Hippocampal formation (tissue), 2 donors: Measurements from ENCODE around the gene ORC5.
A peak's percentile ranks its signal among the peaks of the same experiment; 100 is the strongest.
"Not testable (repeated sequence)": the region's sequence is repeated elsewhere in the genome, so short reads cannot be mapped to it uniquely, and the experiment has no call there.

Experiments
- DNase-seq, 2 donors: peaks; one replicate each; lab custom pipeline; 2025; lab: John Stamatoyannopoulos, UW

ORC5 gene

DNA sequence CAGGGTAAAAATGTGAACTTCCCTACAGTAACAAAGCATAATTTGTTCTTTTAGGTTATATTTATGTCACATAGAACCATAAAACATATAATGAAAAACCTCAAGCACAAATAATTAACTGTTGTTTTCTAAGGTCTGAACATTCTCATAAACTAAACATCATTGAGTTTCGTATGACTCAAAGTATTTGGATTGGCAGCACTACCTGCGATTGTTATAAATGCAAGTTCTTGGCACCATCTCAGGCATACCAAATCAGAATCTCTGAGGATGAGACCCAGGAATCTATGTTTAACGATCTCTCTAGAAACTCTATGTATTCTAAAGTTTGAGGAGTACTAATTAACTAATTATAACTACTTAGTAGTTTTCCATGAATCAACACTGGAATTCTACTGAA lies 22.5 kb downstream of the ORC5 start:
- no peak for DNase-seq

DNA sequence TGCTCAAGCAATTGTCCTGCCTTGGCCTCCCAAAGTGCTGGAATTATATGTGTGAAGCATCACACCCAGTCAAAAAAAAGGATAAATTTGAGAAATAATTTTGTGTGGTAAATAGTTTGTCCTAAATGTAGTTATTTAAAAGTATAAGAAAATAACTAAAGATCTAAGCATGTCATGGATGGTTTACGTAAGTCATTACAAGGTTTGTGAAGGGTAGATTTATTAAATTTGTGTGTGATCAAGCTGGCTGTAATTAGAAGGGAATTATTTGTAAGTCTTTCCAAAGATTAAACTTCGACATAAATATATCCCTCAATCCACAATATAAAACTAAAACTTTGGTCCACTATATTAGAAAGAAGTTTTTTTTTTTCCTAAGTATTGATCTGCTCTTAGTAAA lies 28.6 kb downstream of the ORC5 start:
- DNase-seq = no peak

GRCh38 chr7:104177565-104178083 lies 30.2 kb downstream of the ORC5 start:
- DNase-seq = not testable (repeated sequence)

- DNase-seq = no peak
These were observed 31.5 kb downstream of the ORC5 start for GRCh38 chr7:104176332-104176731.

DNA sequence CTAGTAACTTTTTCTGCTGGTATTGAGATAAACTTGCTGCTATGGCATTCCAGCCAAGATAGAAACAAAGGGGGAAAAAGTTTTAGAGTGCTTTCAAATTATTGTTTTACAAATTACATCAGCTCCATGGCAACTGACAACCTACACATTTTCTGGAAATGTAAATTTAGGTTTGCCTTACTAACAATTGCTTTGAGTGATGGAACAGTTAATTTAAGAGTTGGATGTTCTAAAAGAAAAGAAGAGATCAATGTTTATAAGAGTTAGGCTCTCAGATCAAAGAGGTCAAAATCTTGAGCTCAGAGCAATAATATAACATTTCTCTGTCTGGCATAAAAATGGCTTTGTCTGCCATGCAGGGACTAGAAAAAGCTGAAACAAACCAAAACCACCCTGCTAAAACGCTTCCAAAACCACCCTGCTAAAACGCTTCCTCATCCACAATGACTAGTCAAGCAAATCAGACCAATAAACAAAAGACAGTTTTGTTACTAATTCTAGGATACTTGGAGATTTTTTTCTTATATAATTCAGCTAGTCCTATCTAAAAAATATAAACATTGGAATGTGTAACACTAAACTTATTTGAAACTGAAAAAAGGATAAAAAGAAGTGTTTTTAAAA lies 32.3 kb downstream of the ORC5 start:
- DNase-seq = no peak

DNA sequence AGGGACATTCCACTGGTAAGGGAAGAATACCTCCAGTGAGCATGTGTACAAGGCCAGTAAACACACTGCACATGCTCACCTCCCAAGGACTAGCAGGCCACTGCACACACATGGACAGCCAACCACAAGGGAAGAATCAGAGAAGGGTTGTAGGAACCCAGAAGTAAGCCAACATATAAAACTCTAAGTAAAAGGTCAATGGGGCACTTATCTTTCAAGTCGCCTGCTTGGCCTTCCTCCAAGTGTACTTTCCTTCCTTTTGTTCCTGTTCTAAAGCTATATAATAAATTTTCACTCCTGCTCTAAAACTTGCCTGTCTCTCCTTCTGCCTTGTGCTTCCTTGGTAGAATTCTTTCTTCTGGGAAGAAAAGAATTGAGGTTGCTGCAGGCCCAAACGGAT lies 33.0 kb downstream of the ORC5 start:
- no peak for DNase-seq

- no peak for DNase-seq
These were observed 45.7 kb downstream of the ORC5 start for GRCh38 chr7:104162081-104162480.

GRCh38 chr7:104161244-104161643 lies 46.6 kb downstream of the ORC5 start:
- DNase-seq = no peak

DNA sequence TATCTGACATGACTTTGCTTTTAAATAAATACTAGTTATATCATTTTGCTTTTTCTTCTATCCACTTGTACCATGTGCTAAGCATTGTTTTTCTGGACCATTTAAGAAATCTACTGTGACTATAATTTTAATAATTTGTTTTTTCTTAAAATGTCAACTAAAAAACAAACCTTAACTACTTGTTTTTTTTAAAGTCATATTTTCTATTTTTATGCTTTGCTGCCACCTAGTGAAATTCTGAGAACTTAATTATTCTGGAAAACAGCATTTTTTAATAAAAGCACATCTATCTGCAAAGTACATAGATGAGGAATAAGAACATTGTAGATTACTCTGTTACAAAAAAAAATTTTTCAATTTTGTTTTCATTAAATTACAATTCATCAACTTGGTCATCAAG lies 47.4 kb downstream of the ORC5 start:
- peak in 1 of 2 donors; percentile 40 for DNase-seq

DNA sequence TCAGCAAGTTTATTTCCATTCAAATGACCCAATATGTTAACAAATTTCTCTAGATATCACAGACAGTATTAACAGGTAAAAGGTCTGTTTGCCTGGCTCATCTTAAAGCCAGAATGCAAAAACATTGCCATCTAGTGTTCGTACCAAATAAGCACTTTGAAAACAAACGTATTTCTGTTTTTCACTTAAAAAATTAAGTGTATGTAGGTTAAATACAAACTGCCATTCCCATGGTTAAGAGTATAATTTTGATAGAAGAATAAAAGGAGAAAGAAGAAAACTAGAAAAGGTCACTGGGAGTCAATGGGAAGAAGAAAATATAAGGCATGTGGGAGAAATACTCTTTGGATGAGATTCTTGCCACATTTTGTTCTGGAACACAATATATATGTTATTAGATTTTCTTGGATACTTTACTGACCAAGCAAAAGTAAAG lies 51.0 kb downstream of the ORC5 start:
- DNase-seq = peak in 1 of 2 donors; percentile 57

DNA sequence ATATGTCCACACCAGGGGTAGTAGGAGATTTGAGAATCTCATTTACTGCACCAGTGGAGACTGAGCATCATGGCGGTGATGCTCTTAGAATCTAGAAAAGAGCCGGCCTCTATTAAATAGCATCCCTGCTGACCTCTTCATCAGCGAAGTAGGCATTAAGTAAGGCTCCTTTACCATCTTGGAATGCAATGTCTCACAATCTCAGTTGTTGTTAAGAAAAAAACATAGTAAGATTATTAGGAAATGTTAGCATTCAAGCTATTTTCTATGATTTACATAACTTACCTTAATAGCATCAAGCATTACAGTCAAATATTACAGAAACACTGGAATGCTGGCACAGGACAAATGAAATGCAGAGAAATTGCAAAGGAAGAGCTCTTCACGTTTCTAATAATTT lies 54.5 kb downstream of the ORC5 start:
- no peak for DNase-seq

DNA sequence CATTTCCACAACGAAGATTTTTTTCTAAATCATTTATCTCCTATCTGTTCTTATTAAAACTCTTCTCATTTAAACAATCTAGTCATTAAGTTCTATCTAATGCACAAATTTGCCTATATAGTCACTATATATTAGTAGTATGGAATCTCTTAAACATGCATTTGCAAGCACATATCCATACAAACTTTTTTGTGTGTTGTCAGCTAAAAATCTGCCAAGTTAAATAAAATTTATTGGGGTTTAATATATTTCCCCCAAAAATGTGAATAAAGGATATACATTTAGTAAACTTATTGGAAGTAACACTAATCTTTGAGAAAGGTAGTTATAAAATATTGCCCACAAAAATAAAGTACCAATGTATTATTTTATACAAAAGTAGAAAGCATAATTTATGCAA lies 55.3 kb downstream of the ORC5 start:
- no peak for DNase-seq

DNA sequence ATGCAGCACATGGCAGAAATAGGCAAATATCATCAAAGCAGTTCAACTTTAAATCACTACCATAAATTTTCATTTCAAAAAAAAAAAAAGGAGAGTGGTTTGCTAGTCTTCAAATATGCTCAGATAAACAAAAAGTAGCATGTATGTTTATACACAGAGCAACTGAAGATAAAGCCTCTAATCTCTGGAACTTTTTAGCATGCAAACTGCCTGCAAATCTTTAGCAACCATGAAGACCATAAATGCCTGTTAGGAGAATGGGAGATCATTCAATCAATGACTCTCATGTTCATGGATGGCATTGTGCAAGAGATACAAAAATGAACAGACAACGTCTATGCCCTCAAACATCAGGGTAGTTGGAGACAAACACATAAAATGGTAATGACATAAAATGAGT lies 57.3 kb downstream of the ORC5 start:
- DNase-seq = no peak

- DNase-seq = no peak
These were observed 58.0 kb downstream of the ORC5 start for GRCh38 chr7:104149822-104150221.

GRCh38 chr7:104142147-104142546 lies 65.7 kb downstream of the ORC5 start:
- no peak for DNase-seq

DNA sequence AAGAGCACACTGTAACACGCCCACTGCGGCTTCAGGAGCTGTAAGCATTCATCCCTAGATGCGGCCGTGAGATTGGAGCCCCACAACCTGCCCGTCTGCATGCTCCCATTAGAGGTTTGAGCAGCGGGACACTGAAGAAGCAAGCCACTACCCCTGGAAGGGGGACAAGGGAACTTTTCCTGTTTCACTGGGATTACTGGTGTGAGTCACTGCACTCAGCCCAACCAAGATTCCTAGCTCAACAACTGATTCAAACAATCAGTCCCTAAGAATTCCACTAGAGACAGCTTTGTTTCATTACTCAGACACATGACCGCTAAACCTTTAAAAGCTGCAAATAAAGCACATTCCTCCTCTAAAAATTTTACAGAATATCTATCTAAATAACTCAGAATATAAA lies 69.8 kb downstream of the ORC5 start:
- no peak for DNase-seq

DNA sequence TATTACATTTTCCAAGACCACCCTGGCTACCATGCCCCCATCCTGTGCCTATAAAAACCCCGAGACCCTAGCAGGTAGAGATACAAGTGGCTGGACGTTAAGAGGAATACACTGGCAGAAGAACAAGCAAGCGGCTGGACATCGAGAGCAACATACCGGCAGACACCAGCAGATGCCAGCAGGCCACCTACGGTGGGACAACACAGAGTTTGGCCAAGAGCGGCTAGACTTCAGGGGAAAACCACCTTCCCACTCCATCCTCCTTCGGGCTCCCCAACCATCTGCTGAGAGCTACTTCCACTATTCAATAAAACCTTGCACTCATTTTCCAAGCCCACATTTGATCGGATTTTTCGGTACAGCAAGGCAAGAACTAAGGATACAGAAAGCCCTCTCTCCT lies 70.3 kb downstream of the ORC5 start:
- no peak for DNase-seq

GRCh38 chr7:104136981-104137380 lies 70.8 kb downstream of the ORC5 start:
- no peak for DNase-seq

- no peak for DNase-seq
These were observed 71.3 kb downstream of the ORC5 start for GRCh38 chr7:104136561-104136960.

- no peak for DNase-seq
These were observed 71.9 kb downstream of the ORC5 start for GRCh38 chr7:104135760-104136558.

- no peak for DNase-seq
These were observed 74.6 kb downstream of the ORC5 start for GRCh38 chr7:104133238-104133637.

DNA sequence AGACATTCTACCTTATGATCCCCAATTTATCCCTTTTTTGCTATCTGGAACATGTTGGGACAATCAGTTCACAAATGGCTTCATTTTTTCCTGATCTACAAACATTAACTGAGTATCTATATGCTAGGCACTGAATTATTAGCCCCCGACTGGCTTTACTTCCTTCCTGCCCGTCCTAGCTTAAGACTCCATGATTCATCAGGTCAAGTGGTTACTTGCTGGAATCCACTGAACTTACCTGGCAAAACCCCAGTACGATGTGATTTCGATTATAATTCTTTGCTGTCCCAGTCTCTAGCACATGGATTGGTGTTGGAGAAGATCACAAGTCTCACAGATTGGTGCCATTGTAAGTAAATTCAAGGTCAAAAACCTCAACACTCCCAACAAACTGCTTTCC lies 77.1 kb downstream of the ORC5 start:
- no peak for DNase-seq

DNA sequence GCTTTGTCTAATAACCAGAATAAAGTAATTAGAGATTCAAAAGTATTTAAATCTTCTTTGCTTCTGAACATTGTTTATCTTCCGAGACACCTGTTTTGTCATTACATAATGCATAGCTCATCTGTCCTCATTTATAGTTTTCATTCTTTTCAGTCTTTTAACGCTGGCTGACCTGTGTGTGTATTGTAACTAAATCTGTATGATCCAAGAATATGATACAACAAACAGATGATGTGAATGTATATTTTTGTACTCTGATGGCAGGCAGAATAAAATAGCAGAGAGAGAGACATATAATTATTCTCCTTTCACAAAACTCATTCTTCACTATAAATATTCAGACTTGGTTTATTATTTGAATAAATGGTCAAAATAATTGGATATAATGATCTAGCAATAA lies 80.6 kb downstream of the ORC5 start:
- no peak for DNase-seq
